Measurements from ENCODE around the gene LRP8.

The LRP8 gene

DNA sequence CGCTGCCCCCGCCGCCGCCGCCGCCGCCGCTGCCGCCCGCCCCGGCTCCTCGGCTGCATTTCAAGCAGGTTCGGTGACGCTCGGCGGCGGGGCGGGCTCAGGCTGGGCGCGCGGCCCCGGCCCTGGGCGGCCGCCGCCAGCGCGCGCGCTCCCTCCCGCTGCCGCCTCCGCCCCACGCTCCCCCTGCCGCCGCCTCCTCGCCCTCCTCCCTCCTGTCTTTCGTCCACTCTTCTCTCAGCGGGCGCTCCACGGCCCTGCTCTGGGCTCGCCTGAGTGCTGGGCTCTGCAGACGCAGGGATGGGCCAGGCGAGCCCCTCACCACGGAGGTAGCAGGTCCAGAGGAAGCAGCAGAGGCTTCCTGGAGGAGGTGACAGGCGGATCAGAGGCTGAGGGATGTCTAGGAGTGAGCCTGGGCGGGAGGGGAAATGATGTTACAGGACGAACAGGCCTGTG lies at the start of gene LRP8:
Gene LRP8 (minus strand): TSS at position 62 of the 453 bp plus-strand sequence. CDS start 158 bp downstream, outside the sequence.
- DNase-seq: peak; percentile 83

DNA sequence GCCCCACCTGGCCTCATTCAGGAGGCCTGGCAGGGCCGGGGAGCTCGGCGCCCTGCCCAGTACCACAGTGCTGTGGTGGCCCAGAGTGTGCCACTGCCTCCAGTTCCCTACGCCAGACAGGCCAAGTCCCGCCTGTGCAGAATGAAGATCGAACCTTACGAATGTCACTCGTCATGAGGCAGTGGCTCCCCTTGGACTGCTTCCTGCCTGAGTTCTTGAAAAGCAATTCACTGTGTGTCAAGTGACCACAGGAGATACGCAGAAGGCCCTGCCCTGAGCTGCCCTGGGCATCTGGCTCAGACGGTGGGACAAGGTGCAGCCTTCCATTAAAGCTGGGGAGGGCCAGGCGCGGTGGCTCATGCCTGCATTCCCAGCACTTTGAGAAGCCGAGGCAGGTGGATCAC lies 49.6 kb upstream of the LRP8 start:
- no peak for DNase-seq

DNA sequence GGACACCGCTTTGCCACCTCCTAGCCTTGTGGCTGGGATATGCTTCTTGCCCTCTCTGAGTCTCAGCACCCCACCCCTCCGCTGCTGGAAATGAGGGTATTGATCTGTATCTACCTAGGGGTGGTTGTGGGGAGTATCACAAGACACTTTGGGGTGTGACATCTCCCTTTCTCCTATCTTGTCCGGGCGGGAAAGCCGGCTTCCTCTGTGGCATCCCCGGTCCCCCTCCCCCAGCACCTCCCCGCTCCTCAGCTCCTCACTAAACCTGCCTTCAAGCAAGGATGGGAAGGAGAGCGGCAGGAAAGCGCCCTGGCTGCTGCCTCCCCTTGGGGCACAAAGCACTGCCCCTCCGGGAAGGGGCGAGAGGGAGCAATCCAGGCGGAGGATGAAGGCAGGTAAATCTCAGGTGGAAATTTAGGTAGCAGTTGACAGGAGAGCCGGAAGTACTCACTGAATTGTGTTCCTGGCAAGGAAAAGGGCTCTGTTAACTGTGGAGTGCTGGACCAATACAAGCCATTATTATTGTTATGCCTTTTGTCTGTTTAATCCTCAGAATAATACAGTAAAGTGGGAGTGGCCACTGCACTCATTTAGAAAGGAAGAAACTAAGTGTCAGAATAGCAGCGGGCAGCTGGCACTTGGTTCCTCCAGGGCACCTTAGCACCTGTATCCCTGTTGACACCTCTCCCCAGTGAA lies 49.0 kb upstream of the LRP8 start:
- DNase-seq: no peak

DNA sequence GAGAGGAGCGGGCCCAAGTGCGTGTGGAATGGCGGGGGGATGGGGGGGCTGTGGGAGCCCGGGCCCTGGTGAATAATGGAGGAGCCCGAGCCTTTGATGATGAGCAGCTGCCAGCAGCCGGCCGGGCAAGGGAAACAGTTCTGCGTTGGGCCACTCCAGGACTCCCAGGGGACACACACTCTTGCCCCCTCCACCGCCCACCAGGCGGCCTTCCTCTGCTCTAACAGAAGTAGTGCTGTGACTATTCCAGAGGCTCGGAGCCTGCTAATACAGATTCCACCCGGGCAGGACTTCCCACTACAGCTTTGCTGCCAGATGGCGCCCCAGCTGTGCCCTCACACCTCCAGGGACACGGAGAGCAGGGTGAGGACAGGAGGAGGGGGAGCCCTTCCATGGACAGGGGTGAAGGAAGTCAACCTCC lies 48.2 kb upstream of the LRP8 start:
- no peak for DNase-seq

DNA sequence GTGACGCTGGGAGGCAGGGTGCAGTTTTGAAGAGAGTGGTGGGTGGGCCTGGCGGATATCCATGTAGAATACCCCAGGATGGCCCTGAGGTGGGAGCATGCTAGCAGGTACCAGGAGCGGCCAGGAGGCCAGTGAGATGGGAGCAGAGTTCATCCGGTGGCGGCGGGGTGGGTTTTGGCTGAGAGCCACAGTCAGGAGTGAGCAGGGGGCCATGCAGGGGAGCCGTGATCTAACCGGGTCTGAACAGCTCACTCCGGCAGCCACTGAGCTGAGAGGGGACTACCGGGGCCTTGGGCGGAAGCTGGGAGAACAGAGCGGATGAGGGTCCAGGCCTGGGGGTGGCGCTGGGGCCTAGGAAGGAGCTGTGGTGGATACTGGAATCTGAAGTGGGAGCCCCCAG lies 47.6 kb upstream of the LRP8 start:
- DNase-seq: no peak

DNA sequence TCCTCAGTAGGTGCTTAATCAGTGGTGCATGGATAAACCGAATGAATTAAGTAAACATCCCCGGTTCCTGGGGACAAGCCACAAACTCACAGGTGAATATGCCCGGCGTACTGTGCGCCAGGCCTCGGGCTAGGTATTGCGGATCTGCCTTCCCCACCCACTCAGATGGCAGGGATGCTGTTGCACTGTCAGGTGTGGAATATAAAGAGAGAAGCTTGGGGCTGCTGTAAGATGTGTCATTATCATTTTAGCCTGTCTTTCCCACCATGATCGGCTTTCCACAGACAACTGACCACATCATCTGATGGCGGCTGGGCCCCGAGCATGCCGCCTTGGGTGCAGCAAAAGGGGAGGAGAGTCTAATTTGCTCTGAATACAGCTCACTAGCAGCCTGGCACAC lies 45.4 kb upstream of the LRP8 start:
- DNase-seq: no peak

DNA sequence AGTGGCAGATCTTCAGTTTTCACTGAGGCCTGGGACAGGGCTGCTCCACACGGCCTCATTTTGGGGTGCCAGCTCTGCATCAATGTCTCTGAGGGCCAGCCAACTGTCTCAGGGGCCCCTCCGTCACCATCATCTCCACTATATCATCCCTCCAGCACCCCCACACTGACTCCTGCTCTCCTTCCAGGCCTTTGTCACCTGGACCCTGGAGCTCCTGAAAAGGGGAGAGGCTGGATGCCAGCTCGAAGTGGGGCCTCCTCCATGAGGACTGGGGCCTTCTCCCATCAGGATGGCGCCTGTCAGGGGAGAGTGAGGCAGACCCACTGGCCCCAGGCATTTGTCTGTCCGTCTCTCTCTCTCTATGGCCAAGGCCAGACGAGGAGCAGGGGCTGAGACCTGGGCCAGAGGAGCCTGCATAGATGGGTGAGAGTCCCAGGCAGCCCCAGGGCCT lies 44.7 kb upstream of the LRP8 start:
- DNase-seq: no peak

DNA sequence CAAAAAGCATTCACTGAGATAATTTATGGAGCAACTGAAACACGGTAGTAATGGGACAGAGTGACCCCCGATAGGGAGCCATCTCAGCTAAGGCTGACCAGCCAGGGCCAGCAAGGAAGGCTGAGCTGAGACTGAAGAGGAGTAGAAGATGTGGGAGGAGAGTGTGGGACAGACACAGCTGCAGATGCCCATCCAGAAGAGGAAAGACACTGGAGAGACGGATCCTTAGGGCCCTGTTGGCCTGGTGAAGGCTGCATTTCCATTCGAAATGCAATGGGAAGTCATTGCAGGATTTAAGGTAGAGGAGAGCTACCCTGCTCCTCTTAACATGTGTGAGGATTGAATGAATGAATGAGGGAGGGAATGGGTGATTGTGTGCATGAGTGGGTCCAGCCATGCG lies 44.0 kb upstream of the LRP8 start:
- DNase-seq: no peak

DNA sequence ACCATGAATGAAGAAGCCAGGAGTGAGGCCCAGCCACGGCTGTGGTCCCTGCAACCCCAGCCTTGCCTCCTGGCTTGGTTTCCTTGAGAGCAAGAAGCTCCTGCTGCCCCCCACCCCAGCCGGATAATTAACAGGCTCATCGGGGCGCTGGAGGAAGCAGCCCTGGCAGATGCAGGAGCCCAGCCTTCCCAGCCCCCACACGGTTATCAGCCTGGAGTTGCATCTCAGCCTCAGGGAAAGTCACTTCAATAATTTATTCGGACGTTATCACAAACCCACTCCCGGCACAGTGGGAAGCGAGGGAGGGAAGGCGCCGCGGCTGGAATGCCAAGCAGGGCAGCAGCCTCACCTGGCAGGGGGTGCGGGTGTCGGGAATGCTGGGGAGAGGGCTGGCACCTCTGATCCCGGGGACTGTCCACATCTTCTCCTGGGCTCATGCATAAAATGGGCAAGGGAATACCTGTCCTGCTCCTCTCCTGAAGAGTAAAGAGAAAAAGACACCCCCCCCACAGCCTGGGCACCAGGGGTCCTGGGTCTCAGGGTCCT lies 43.3 kb upstream of the LRP8 start:
- no peak for DNase-seq

DNA sequence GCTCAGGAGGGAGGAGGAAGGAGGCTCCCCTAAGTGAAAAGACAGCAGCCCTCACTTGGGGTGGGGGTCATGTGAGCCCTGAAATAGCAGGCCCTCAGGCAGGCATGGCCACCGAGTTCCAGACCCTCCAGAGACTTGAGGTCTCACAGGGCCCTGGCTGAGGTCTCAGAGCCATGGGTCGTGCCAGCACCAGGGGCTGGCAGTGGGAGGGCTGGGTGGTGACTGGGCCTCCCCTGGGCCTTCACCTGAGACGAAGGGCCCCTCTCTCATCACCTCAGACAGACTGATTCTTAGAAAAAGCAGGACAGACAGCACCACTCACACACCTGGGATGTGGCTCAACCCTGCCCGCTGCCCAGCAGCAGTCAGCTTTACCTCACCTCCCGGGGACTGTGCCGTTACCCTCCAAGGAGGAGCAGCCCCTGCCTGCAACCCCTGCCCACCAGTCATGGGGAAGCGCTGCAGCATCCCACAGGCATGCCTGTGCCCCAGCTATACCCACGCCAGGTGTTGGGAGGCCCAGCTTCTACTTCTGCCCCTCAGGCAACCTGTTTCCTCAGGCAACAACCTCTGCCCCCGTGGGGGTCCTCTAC lies 42.6 kb upstream of the LRP8 start:
- DNase-seq: no peak

DNA sequence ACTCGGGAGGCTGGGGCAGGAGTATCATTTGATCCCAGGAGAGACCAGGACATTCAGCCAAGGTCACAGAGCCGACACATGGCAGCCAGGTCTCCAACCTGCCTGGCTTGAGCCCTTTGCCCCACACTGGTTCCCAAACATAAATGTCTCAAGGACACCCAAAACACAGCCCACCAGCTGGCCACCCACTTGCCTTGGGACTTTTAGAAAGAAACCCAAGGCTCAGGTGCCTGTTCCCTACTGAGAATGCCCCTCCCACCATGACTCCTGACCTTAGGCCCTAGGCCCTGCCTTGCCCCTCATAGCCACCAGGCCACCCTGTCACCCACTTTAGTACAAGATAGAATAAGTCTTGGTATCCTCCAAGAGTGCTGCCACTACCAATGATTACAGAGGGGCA lies 41.9 kb upstream of the LRP8 start:
- DNase-seq: no peak

DNA sequence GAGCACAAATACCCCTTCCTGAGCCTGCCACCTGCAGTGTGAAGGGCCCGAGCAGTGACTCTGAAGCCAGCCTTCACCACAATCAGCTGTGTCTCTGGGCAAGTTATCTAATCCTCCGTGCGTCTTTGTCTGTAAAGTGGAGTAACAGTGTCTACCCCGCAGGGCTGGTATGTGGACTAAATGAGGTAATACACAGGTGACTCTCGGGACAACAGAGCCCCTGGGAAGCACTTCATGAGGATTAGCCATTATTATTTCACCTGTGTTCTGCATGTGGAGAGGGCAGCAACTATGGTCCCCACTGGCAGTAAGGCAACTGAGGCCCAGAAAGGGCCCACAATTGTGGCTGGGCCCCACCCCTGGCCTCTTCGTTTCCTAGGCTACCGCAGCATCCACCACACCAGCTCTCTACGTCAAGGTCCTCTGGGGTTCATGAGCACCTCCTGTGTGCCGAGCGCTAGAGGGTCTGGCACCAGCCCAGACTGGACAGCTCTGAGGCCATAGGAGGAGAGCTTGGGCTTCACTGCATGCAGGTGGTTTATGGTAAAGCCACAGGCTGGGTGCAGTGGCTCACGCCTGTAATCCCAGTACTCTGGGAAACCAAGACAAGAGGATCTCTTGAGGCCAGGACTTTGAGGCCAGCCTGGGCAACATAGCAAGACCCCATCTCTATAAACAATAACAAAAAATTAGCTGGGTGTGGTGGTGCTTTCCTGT lies 41.3 kb upstream of the LRP8 start:
- DNase-seq: no peak

DNA sequence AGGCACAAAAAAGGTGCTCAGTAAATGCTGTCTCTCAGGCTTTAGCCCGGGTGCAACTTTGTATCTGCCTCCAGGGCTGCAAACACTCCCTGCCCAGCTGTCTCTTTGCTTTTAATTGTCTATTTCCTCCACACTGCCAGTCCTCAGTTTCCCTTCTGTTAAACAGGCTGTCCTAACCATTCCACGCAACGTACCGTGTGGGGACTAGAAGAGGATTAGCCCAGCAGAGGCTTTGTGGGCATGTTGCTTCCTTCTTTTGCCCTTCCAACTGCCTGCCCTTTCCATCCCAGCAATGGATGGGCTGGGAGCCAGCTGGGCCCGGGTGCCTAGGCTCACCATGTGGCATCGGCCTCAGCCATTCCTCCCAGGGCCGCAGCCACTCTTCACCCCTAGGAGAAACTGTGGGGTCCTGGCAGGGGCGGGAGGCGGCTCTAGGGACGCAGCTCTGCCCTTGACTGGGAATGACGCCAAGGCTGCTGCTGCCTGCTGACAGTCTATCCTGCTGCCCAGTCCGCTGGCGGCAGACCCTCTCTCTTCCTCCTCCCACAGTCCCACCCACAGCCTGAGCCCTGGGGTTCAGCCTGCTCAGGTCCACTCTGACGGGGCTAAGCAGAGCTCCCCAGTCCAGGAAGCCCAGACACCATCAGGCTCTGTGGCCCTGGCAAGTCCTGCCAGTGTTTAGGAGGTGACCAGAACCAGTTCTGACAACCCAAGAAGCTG lies 40.6 kb upstream of the LRP8 start:
- no peak for DNase-seq

DNA sequence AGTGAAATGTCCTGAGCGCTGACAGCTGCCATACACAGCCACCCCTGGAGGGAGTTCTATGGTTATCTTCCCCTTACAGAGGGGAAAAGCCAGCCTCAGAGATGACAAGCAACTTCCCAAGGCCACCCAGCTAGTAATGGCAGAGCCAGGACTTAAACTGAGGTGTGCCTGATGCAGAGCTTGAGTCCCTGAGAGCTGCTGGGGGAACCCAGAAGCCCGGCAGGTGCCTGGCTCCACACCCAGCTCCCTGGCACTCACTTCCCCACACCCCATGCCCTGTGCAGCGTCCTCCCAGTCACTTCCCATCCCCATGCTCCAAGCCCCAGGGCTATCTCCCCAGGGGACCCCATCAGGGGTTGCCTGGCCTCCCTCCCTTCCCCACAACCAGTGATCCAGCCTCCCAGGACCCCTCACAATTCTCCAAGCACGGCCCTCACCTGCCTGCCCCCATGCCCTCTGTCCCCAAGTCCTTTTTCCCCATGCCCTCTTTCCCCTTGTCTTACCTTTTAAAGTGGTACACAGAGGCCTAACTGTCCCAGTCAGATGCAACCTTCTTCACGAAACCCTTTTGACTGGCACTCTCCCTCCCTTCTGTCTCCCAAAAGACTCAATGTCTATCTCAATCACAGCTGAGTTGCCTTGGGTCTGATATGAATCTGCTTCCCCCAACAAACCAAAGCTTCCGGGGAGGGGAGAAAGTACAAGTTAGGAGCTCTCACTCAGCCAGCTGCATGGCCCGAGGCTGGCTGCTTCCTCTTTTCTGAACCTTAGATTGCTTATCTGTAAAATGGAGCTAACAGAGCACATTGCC lies 39.8 kb upstream of the LRP8 start:
- peak; percentile 31 for DNase-seq

DNA sequence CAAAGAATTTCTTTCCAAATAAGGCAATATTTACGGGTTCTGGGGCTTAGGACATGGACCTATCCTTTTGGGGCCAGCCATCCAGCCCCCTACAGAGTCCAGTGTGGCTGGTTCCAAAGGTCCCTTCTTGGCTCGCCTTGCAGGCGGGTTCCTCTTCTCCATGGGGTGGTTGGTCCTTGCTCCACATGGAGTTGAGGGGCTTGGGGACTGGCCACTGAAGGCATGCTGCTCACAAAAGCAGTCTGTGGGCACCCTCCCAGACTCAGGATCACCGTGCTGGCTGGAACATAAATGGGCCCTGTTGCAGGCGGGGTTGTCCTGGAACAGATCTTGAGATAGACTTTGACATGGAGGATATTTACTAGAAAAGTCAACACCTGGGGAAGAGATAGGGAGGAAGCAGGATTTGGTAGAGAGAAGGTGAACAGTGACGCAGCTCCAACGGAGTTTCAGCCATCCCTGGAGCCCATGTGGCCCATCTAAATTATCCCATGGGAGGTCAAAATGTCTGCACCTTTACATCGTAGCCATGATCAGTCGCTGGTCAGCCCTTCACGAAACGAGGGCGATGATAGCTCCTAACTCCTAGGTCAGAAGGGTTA lies 39.1 kb upstream of the LRP8 start:
- DNase-seq: no peak

DNA sequence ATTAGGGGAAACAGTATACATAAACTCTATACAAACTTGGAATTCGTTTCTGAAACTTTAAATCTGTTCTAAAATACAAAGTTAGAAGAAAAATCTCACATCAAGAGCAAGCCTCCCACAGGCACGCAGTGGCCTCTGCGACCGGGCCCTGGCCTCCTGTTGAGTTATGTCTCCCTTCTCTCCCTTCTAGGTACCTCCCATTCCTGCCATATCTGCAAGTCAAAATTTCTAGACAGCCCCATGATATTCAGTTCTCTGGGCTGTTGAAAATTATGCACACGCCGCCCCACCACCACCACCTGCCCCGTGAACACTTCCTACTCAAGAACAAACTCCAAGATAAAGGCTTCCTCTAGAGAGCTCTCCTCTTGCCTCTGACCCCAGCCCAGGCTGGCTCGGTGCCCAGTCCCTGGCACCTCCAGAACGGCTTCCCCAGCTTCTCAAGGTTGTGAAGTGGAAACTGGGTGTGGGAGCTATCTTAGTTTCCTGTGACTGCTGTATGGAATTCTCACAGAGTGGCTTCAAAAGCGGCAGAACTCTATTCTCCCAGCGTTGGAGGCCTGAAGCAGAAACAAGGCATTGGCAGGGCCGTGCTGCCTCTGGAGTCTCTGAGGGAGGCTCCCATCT lies 37.7 kb upstream of the LRP8 start:
- DNase-seq: no peak

DNA sequence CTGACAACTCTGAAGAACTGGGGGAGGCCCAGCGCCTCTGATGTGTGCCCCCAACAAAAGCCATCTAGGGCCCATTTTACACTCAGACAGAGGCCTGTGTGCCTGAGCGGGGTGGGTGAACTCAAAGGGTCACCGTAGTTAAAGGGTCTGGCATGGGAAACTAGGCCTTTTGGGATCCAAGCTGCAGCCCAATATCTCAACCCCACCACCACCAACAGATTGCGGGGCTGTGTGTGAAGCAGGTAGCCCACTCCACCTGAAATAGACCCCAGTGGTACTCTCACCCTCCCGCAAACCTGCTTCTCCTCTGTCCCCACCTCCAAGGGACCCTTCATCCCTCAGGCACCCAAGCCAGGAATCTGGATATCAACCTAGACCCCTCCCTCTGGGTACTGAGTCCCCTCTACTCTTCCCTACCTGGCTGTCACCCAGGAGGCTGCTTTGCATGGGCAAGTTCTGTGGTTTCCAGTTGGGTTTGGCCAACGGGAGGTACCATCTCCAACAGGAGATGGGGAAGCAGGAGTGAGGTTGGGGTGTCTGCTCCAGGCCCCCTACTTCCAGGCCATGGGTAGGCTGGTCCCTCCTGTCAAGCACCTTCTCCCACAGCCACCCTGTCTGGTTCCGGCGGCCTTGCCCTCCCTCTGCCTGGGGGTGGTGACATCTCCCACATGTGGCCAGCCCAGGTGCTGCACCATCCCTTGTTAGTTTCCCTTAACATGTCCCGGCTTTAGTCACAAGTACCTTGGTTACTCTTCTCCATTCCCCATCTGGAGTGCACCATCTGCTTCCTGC lies 35.2 kb upstream of the LRP8 start:
- DNase-seq: no peak

DNA sequence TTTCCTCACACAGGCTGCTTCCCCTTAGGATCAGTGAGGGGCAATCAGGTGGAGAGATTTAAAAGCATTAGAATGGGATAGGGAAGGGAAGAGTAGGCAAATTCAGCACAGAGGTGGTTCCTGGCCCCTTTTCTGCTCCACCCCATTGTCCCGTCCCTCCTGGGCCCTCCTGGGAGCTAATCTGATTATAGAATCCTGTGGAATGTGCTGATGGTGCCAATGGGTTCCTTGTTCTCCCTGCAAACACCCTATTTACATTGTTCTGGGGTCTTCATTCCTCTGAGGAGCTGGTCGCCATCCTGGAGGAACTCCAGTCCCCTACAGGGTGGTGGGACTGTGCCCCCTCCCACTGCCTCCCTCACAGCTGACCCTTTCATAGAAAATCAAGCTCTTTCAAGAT lies 34.4 kb upstream of the LRP8 start:
- no peak for DNase-seq

DNA sequence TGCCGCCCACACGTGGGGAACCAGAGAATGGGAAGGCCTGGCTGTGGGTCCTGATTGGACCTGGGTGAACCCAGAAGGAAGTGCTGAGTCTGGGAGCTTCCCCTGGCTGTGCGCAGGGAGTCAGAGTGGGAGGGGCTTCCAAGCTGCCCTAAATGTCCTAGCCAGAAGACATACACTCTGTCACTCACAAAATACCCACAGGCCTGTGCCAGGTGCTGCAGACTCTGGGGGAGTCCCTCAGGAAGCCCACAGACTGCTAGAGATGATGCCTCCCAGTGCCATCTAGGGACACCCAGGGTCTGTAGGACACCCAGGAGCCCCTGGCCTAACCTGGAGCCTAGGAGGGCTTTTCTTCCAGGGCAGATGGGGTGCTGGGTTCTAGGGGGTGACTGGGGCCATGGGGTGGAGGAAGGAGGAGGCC lies 33.7 kb upstream of the LRP8 start:
- DNase-seq: no peak

DNA sequence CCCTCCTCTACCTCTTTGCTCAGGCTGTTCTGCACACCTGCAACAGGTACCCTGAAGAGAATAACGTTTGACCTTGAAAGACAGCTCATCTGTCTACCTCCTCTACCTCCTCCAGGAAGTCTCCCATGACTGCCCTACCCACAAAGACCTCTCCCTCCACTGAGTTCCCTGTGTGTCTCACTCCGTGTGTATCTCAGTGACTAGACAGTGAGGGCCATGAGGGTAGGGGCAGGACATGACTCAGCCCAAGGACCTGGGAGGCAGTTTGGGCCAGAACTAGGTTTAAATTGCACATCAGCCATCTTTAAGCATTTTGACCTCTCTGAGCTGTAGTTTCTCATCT lies 32.0 kb upstream of the LRP8 start:
- DNase-seq: no peak
